Sigmoid colon (tissue), 7 donors: ENCODE data around the gene TSPAN9. TPM values are rescaled to one million over a fixed set of nuclear protein-coding genes. Genes with fewer than 3 reads are reported as not detected.

Experiments used
- DNase-seq: peaks from one replicate; pipeline ENCODE4 v3.0.0-alpha.2; 2019
- H3K27ac ChIP-seq, 4 donors: fragments of 200-600 bp; sonication (generic); one replicate each; pipeline ENCODE4 v1.5.1; 2016 to 2019; ENCODE audit warnings: mild to moderate bottlenecking in 1 of 4
- H3K27me3 ChIP-seq, 3 donors: fragments of 200-600 bp; sonication (generic); one replicate each; pipeline ENCODE4 v1.5.1; 2019; ENCODE audit warnings: mild to moderate bottlenecking in 1 of 3
- H3K36me3 ChIP-seq, 4 donors: fragments of 200-600 bp; sonication (generic); one replicate each; pipeline ENCODE4 v1.5.1; 2016 to 2019
- H3K4me1 ChIP-seq, 4 donors: fragments of 200-600 bp; sonication (generic); one replicate each; pipeline ENCODE4 v1.5.1; 2017 to 2019
- H3K4me3 ChIP-seq, 4 donors: fragments of 200-600 bp; sonication (generic); one replicate each; pipeline ENCODE4 v1.5.1; 2017 to 2019; ENCODE audit warnings: mild to moderate bottlenecking in 2 of 4, moderate library complexity in 1 of 4
- H3K9me3 ChIP-seq, 4 donors: fragments of 200-600 bp in 3 of 4; sonication (generic) in 3 of 4; one replicate each; pipeline versions ENCODE4 v1.5.1 to v1.6.1; 2013 to 2019
- EP300 ChIP-seq, 4 donors: sonication (generic); formaldehyde crosslinking; IDR thresholded peaks; one replicate each; pipeline ENCODE4 v1.6.1; 2017; ENCODE audit warnings: antibody characterized with exemption in 4 of 4
- POLR2A ChIP-seq, 2 donors: fragments of 450-650 bp; IDR thresholded peaks; one replicate each; pipeline ENCODE4 v1.6.1; 2016; ENCODE audit warnings: antibody characterized with exemption in 2 of 2, mild to moderate bottlenecking in 2 of 2, moderate library complexity in 2 of 2
- POLR2AphosphoS5 ChIP-seq, 4 donors: sonication (generic); formaldehyde crosslinking; IDR thresholded peaks; one replicate each; pipeline ENCODE4 v1.6.1; 2017; ENCODE audit warnings: antibody characterized with exemption in 4 of 4
- WGBS, 2 donors: extraction: QIAGEN DNeasy Blood & Tissue Kit; methylation state at CpG; one replicate each; pipeline ENCODE4 v1.1.7; 2013; 5-methylcytosine and 5-hydroxymethylcytosine counted together
- intact Hi-C: fragments of 100-400 bp; cut with DNase I; formaldehyde crosslinking; loops from one replicate; pipeline ENCODE4 v1.15.1; 2023
- polyA plus RNA-seq, 3 donors: library from polyadenylated mRNA; stranded (reverse); fragments of 200-250 nt; gene quantifications; one replicate each; pipeline ENCODE4 v1.2.3, GENCODE V29; 2013
- total RNA-seq, 4 donors: library from RNA; depleted of rRNA; stranded (reverse); fragments of >200 nt; gene quantifications; one replicate each; pipeline ENCODE4 v1.1.0, GENCODE V29; 2016
- TF ChIP-seq, protein P1 (sequence below), 4 experiments: fragments of 450-650 bp in 3 of 4; fragments of 200-600 bp in 1 of 4; IDR thresholded peaks; one replicate each; pipeline ENCODE4 v1.5.1; 2016 to 2019; ENCODE audit warnings: antibody characterized with exemption in 4 of 4, mild to moderate bottlenecking in 3 of 4, moderate library complexity in 2 of 4
- donor health status: healthy with polysubstance abuse.
- donor health status: Bipolar disorder and iron deficiency.
- donor health status: healthy.

Gene TSPAN9
- total and polyA plus RNA-seq, 7 donors: 0.92 to 28.0 (median 18.2) TPM

DNA sequence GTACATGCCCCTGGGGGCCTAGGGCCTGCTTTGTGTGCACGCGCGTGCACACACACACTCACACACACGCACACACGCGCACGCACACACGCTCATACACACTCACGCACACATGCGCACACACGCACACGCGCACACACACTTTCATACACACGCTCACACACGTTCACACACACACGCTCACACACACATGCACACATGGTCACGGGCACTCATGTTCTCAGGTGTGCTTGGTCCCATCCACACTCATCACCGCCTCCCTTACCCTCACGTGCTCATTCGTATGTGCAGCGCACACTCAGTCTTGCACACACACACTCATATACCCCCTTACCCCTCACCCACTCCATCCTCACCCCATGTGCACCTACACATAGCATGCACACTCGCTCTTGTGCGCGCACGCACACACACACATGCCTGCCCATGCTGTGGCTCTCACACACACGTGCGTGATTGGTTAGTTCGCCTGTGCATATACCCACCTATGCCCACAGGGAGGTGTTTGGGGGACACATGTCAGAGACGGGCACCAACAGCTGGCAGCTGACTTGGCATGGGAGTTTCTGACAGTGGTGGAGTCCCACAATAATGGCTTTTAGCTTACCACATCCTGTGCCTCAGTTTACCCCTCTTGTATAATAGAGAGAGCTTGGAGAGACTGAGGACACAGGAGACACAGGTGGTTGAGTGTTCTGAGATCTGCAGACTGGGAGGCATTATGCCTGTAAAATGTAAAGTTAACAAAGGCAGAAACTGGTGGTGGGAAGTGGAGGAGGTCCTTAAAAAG is 28.7 kb downstream of the TSPAN9 start:
- DNase-seq: no peak
- Histone ChIP-seq H3K27me3 (no peaks in the 10 kb centered on the region), H3K36me3 (no peaks in the 10 kb centered on the region), H3K27ac (no peak overlapping the region), H3K4me3 (no peak overlapping the region), H3K9me3 (no peaks in the 10 kb centered on the region), H3K4me1 (peaks cover 0 to 19% (median 14%) of the 10 kb centered on the region in 4 donors)
- no peak for TF ChIP-seq POLR2A (IDR thresholded peaks at IDR 0.05)
- TF ChIP-seq POLR2AphosphoS5 (IDR thresholded peaks at IDR 0.05): no peak
- TF ChIP-seq EP300 (IDR thresholded peaks at IDR 0.05): no peak
- TF ChIP-seq, protein P1, sequence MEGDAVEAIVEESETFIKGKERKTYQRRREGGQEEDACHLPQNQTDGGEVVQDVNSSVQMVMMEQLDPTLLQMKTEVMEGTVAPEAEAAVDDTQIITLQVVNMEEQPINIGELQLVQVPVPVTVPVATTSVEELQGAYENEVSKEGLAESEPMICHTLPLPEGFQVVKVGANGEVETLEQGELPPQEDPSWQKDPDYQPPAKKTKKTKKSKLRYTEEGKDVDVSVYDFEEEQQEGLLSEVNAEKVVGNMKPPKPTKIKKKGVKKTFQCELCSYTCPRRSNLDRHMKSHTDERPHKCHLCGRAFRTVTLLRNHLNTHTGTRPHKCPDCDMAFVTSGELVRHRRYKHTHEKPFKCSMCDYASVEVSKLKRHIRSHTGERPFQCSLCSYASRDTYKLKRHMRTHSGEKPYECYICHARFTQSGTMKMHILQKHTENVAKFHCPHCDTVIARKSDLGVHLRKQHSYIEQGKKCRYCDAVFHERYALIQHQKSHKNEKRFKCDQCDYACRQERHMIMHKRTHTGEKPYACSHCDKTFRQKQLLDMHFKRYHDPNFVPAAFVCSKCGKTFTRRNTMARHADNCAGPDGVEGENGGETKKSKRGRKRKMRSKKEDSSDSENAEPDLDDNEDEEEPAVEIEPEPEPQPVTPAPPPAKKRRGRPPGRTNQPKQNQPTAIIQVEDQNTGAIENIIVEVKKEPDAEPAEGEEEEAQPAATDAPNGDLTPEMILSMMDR (IDR thresholded peaks at IDR 0.05): no peak
- intact Hi-C loops: no loop called here
- WGBS, 2 donors: 91 to 93% methylated on average over 29 of the region's 29 CpGs

DNA sequence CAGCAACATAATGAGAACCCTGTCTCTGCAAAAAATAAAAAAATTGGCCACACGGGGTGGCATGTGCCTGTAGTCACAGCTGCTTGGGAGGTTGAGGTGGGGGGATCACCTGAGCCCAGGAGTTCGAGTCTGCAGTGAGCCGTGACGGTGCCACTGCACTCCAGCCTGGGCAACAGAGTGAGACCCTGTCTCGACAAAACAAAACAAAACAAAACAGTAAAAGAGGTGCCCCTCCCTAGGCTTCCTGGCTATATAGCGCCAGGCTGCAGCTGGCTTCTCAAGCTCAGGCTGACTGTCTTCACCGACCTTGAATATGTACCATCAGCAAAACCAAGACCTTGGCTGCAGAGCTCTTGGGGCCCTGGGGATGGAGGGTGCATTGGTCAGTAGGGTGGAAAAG is 29.4 kb downstream of the TSPAN9 start:
- intact Hi-C loops: no loop called here
- Histone ChIP-seq H3K9me3 (no peaks in the 10 kb centered on the region), H3K27ac (no peak overlapping the region), H3K4me3 (no peak overlapping the region), H3K4me1 (peaks cover 0 to 14% (median 12%) of the 10 kb centered on the region in 4 donors), H3K36me3 (no peaks in the 10 kb centered on the region), H3K27me3 (no peaks in the 10 kb centered on the region)
- DNase-seq: no peak
- WGBS, 2 donors: 75 to 79% methylated on average over 7 of the region's 7 CpGs
- TF ChIP-seq, protein P1 (IDR thresholded peaks at IDR 0.05): no peak
- TF ChIP-seq EP300 (IDR thresholded peaks at IDR 0.05) (no peak), POLR2A (IDR thresholded peaks at IDR 0.05) (no peak), POLR2AphosphoS5 (IDR thresholded peaks at IDR 0.05) (no peak)

DNA sequence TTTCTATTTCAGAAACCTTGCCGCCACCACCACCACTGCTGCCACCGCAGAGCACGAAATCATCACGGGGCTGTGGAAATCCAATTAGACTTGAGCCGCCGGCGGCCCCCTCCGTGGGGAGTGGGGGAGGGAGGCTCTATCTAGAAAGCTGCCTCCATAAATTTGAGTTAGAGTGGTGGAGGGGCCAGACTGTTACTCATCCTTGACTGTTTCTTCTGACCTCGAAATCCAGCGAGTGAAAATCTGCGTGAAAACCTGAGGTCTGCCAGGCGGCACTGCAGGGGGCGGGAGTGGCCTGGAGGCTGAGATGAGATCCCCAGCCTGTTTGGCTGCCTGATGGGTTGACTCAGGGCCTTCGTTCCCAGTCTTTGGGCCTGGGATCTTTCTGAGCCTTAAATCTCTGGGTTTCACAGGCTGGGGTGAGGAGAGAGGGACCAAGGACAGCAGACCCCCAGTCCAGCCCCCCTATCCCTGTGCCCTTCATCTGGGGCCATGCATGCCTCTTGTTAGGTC is 29.9 kb downstream of the TSPAN9 start:
- Histone ChIP-seq H3K9me3 (no peaks in the 10 kb centered on the region), H3K4me3 (no peak overlapping the region), H3K4me1 (peaks cover 0 to 11% (median 8%) of the 10 kb centered on the region in 4 donors), H3K36me3 (no peaks in the 10 kb centered on the region), H3K27me3 (no peaks in the 10 kb centered on the region), H3K27ac (no peak overlapping the region)
- TF ChIP-seq, protein P1 (IDR thresholded peaks at IDR 0.05): no peak
- no peak for TF ChIP-seq EP300 (IDR thresholded peaks at IDR 0.05)
- TF ChIP-seq POLR2AphosphoS5 (IDR thresholded peaks at IDR 0.05): no peak
- TF ChIP-seq POLR2A (IDR thresholded peaks at IDR 0.05): no peak
- 79 to 90% methylated on average over 14 of the region's 14 CpGs for WGBS, 2 donors
- DNase-seq: no peak
- intact Hi-C loops: no loop called here

DNA sequence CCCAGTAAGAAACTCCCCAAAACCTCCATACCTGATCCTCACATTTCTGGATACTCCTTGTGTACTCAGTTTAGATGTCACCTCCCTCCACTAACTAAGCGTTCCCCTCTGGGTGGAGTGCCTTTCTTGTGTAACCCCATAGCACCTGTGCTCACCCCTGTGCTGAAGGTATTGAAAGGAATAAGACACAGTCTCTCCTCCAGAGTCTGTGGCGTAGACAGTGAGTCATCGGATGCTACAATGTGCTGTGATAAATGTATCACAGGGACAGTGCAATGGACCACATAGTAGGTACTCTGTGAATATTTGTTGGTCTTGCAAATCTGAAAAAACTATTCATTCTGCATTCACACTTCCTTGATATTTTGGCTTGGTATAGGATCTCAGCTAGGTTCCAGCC is 30.8 kb downstream of the TSPAN9 start:
- no peak overlapping the region for H3K4me3 ChIP-seq
- intact Hi-C loops: no loop called here
- 88 to 93% methylated on average over 3 of the region's 3 CpGs for WGBS, 2 donors
- no peak for DNase-seq
- H3K4me1 ChIP-seq: peaks cover 0 to 11% (median 6%) of the 10 kb centered on the region in 4 donors
- H3K27me3 ChIP-seq: no peaks in the 10 kb centered on the region
- H3K36me3 ChIP-seq: no peaks in the 10 kb centered on the region
- no peak overlapping the region for H3K27ac ChIP-seq
- H3K9me3 ChIP-seq: no peaks in the 10 kb centered on the region
- no peak for TF ChIP-seq EP300 (IDR thresholded peaks at IDR 0.05)
- no peak for TF ChIP-seq POLR2A (IDR thresholded peaks at IDR 0.05)
- TF ChIP-seq, protein P1 (IDR thresholded peaks at IDR 0.05): no peak
- TF ChIP-seq POLR2AphosphoS5 (IDR thresholded peaks at IDR 0.05): no peak
